Stimulated activated naive CD8-positive, alpha-beta T cell treated with anti-CD3 and anti-CD28 coated beads, Interleukin-15, Interleukin-2, amounts not matched to agents 100 U/mL and 50 U/mL, for 24 hours (primary cell): ENCODE results near the gene FAM184A.

Experiments
- ATAC-seq: fragments of 150-1000 bp; cut with Tn5 transposase; one replicate; pipeline ENCODE4 v1.10.0; 2021
- DNase-seq: peaks from one replicate; pipeline ENCODE4 v3.0.0; 2021

The FAM184A gene

GRCh38 chr6:119060255-119060907, 18.1 kb downstream of the FAM184A start:
- ATAC-seq, result no peak

GRCh38 chr6:119055069-119055468, 23.4 kb downstream of the FAM184A start:
- no peak for DNase-seq
- no peak for ATAC-seq

More at GRCh38 chr6:119060255-119060907, 18.1 kb downstream of the FAM184A start:
- no peak for DNase-seq

GRCh38 chr6:119052987-119053386, 25.5 kb downstream of the FAM184A start:
- no peak for DNase-seq
- no peak for ATAC-seq

- DNase-seq (no peak), ATAC-seq (peak; percentile 71)
These were observed 26.1 kb downstream of the FAM184A start for GRCh38 chr6:119052292-119052889.

GRCh38 chr6:119044255-119044654, 34.2 kb downstream of the FAM184A start:
- no peak for ATAC-seq

GRCh38 chr6:119043783-119044182, 34.7 kb downstream of the FAM184A start:
- ATAC-seq, result no peak
- no peak for DNase-seq

More at GRCh38 chr6:119044255-119044654, 34.2 kb downstream of the FAM184A start:
- DNase-seq, result no peak

- DNase-seq, result no peak
- peak; percentile 49 for ATAC-seq
These were observed 35.2 kb downstream of the FAM184A start for GRCh38 chr6:119043265-119043664.

GRCh38 chr6:119040636-119041035, 37.8 kb downstream of the FAM184A start:
- no peak for DNase-seq

GRCh38 chr6:119040229-119040628, 38.2 kb downstream of the FAM184A start:
- no peak for ATAC-seq
- DNase-seq, result no peak

More at GRCh38 chr6:119040636-119041035, 37.8 kb downstream of the FAM184A start:
- no peak for ATAC-seq

- DNase-seq (no peak), ATAC-seq (no peak)
These were observed 40.4 kb downstream of the FAM184A start for GRCh38 chr6:119037941-119038623.

- DNase-seq, result no peak
- no peak for ATAC-seq
These were observed 41.2 kb downstream of the FAM184A start for GRCh38 chr6:119037264-119037663.

- ATAC-seq, result no peak
- no peak for DNase-seq
These were observed 42.4 kb downstream of the FAM184A start for GRCh38 chr6:119036081-119036480.

GRCh38 chr6:119035459-119035858, 43.0 kb downstream of the FAM184A start:
- no peak for ATAC-seq

GRCh38 chr6:119034827-119035458, 43.5 kb downstream of the FAM184A start:
- ATAC-seq, result no peak
- DNase-seq, result no peak

More at GRCh38 chr6:119035459-119035858, 43.0 kb downstream of the FAM184A start:
- DNase-seq, result no peak

GRCh38 chr6:119032428-119032827, 46.0 kb downstream of the FAM184A start:
- ATAC-seq, result no peak
- DNase-seq, result no peak

GRCh38 chr6:119030759-119031158, 47.7 kb downstream of the FAM184A start:
- ATAC-seq, result no peak
- no peak for DNase-seq

GRCh38 chr6:119028091-119028490, 50.4 kb downstream of the FAM184A start:
- DNase-seq (no peak), ATAC-seq (no peak)

- ATAC-seq, result no peak
- DNase-seq, result no peak
These were observed 51.0 kb downstream of the FAM184A start for GRCh38 chr6:119027465-119027864.

- DNase-seq (no peak), ATAC-seq (no peak)
These were observed 51.6 kb downstream of the FAM184A start for GRCh38 chr6:119026822-119027221.

GRCh38 chr6:119025793-119026192, 52.7 kb downstream of the FAM184A start:
- ATAC-seq, result no peak
- DNase-seq, result no peak

GRCh38 chr6:119024111-119024510, 54.4 kb downstream of the FAM184A start:
- ATAC-seq (no peak), DNase-seq (no peak)

- DNase-seq (no peak), ATAC-seq (no peak)
These were observed 55.7 kb downstream of the FAM184A start for GRCh38 chr6:119022796-119023195.
